C4-2B (cell line): ENCODE data around the gene FRMD4A.
"Not testable (repeated sequence)": the region's sequence is repeated elsewhere in the genome, so short reads cannot be mapped to it uniquely, and the experiment has no call there.

Source experiments
- H3K27ac ChIP-seq: fragments of 450-650 bp; 2 replicates; pipeline ENCODE4 v1.5.1; 2017
- CTCF ChIP-seq: fragments of 450-650 bp; conservative IDR thresholded peaks from 2 replicates; pipeline ENCODE4 v1.5.1; 2017; ENCODE audit warnings: mild to moderate bottlenecking
- ZFX ChIP-seq: fragments of 450-650 bp; IDR thresholded peaks from 2 replicates; pipeline ENCODE4 v1.6.1; 2017

FRMD4A gene

DNA sequence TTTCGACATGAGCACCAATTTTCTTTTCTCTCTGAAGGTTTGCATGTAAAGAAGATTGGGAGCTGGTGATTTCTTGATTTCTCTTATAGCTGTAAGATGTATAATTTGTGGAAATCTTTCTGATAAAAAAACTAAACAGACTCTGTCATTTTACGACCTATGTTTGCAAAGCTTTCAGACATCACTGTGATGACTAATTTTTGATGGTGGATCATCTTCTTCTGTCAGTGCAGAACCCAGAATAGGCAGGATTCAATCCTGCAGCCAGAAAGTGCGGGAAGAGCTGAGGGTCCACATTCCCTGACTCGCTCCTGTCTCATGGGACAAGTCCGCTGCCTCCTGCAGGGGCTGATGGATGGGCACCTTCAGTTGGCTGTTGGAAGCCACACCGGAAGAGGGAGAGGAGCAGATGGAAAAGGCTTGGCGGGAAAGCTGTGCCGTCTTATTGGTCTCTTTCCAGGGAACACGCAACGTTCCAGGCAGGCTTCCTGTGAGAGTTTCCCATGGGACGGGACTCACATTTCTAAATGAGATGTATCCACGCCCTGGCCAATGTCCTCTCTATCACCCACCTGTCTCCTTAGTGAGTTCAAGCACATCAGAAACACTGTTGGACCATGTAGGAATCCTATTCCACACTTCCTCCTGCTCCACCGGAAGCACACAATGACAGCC lies 557.1 kb downstream of the FRMD4A start:
- TF ChIP-seq ZFX, result no peak
- no peak for TF ChIP-seq CTCF
- H3K27ac ChIP-seq, result no peak overlapping the region

DNA sequence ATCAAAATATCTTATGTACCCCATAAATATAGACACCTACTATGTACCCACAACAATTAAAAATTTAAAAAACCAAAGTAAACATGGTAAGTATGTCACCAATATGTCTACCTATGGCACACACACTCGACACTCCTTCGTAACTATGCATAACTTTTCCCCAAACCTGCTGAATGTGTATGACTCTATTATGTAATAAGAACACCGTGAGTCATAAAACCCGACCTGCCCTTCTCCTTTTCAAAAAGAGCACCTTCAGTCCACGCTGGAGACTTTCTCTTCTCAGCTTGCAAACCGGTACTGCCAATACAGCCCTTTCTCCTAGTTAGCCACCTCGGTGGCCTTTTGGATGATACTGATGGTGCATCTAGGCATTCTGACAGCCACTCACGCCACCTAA lies 557.7 kb downstream of the FRMD4A start:
- TF ChIP-seq CTCF, result no peak
- TF ChIP-seq ZFX, result no peak
- no peak overlapping the region for H3K27ac ChIP-seq

DNA sequence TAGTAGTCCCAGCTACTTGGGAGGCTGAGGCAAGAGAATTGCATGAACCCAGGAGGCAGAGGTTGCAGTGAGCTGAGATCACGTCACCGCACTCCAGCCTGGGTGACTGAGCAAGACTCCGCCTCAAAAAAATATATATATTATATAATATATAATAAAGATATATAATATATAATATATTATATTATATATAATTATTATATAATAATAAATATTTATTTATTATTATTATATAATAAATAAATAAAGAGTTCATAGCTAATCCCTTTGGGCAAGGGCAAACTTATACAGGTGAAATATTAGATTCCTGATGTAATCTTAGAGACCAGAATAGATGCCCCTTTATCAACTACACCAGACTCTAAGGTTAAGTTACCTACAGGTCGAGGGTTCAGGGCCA lies 558.7 kb downstream of the FRMD4A start:
- no peak overlapping the region for H3K27ac ChIP-seq
- TF ChIP-seq CTCF (no peak), ZFX (no peak)

- H3K27ac ChIP-seq, result no peak overlapping the region
- TF ChIP-seq ZFX, result no peak
- TF ChIP-seq CTCF, result no peak
Observed at GRCh38 chr10:13770760-13771493, 559.8 kb downstream of the FRMD4A start.

- no peak overlapping the region for H3K27ac ChIP-seq
- TF ChIP-seq CTCF (no peak), ZFX (no peak)
Observed at GRCh38 chr10:13769946-13770345, 560.8 kb downstream of the FRMD4A start.

GRCh38 chr10:13767676-13768178 lies 563.0 kb downstream of the FRMD4A start:
- TF ChIP-seq CTCF (no peak), ZFX (no peak)
- no peak overlapping the region for H3K27ac ChIP-seq

GRCh38 chr10:13767148-13767547 lies 563.6 kb downstream of the FRMD4A start:
- not testable (repeated sequence) for H3K27ac ChIP-seq
